ENCODE data around the gene CASZ1. TPM values are rescaled to one million over a fixed set of nuclear protein-coding genes. Genes with fewer than 3 reads are reported as not detected.

Gene CASZ1
- total RNA-seq, 3 donors from 2014 or later (not counting 1 experiment from before 2014, with no cell fraction given), result 55.9 to 83.0 (median 70.6) TPM

GRCh38 chr1:10669570-10669969 is 126.9 kb downstream of the CASZ1 start:
- Histone ChIP-seq H3K27me3 (ENCODE audit: control insufficient read depth, insufficient read depth, low read length) (no peaks in the 10 kb centered on the region), H3K9me3 (ENCODE audit: control insufficient read depth, insufficient read depth, low read length) (no peaks in the 10 kb centered on the region), H3K4me3 (ENCODE audit: low read length) (no peak overlapping the region), H3K27ac (ENCODE audit: low read length) (no peak overlapping the region), H3K36me3 (ENCODE audit: control insufficient read depth, insufficient read depth, low read length) (peaks cover 4% of the 10 kb centered on the region), H3K4me1 (ENCODE audit: control insufficient read depth, insufficient read depth, low read length) (peaks cover 8% of the 10 kb centered on the region)
- peaks cover 16 to 29% of the 10 kb centered on the region in 2 donors for H3K4me1 Mint-ChIP-seq
- H3K4me3 Mint-ChIP-seq, result no peak overlapping the region
- ATAC-seq, result no peak
- DNase-seq, result no peak
- intact Hi-C loops (cut with micrococcal nuclease), result no loop called here
- no peaks in the 10 kb centered on the region for H3K36me3 Mint-ChIP-seq
- no peak overlapping the region for H3K27ac Mint-ChIP-seq
- no peaks in the 10 kb centered on the region for H3K9me3 Mint-ChIP-seq
- 84% methylated on average over 12 of the region's 12 CpGs for WGBS (ENCODE audit: insufficient coverage)
- no peaks in the 10 kb centered on the region for H3K27me3 Mint-ChIP-seq (ENCODE audit: low read depth in 2 of 2)
- TF ChIP-seq, protein P1, sequence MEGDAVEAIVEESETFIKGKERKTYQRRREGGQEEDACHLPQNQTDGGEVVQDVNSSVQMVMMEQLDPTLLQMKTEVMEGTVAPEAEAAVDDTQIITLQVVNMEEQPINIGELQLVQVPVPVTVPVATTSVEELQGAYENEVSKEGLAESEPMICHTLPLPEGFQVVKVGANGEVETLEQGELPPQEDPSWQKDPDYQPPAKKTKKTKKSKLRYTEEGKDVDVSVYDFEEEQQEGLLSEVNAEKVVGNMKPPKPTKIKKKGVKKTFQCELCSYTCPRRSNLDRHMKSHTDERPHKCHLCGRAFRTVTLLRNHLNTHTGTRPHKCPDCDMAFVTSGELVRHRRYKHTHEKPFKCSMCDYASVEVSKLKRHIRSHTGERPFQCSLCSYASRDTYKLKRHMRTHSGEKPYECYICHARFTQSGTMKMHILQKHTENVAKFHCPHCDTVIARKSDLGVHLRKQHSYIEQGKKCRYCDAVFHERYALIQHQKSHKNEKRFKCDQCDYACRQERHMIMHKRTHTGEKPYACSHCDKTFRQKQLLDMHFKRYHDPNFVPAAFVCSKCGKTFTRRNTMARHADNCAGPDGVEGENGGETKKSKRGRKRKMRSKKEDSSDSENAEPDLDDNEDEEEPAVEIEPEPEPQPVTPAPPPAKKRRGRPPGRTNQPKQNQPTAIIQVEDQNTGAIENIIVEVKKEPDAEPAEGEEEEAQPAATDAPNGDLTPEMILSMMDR (IDR thresholded peaks at IDR 0.05), result no peak

DNA sequence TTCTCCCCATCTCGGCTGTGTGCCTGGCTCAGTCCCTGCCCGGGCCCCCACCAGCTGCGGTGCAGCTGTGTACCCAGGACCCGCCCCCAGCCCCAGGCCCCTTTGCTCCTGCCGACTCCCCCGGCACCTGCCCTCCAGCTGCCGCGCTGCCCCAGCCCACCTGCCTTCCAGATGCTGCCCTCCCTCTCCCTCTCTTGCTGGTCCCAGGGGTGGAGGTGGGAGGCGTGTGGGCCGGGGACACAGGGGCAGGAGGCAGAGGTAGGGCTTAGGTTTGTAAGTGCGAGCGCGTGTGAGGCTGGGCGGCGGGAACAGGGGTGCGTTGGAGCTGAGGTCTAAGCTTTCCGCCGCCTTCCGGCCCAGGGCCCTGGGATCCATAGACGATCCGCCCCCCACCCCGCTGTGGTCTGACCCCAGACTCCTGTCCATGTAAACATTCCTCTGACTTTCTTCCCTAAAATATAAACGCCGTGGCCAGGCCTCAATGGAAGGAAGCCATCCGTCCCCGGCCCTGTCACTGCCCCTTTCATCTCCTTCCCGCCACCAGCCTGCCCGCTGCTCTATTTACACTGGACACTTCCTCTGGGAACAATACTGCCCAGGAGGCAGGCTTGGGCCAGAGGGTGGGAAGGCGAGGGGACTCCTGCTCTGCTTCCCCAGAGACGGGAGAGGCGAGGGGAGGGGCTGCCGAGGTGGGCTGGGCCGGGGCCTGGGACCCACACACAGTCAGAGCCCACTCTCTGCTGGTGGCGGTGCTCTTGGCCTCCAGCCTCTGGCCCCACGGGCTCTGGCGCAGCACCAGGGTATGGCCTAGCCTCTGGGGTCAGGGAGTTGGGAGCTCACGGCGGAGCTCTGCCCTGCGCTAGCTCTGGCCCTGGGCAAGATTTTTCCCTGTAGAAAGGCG is 128.3 kb downstream of the CASZ1 start:
- H3K9me3 ChIP-seq (ENCODE audit: control insufficient read depth, insufficient read depth, low read length), result no peaks in the 10 kb centered on the region
- ATAC-seq, result no peak
- peaks cover 8% of the 10 kb centered on the region for H3K4me1 ChIP-seq (ENCODE audit: control insufficient read depth, insufficient read depth, low read length)
- H3K4me3 ChIP-seq (ENCODE audit: low read length), result no peak overlapping the region
- H3K27ac ChIP-seq (ENCODE audit: low read length), result no peak overlapping the region
- Mint-ChIP-seq H3K9me3 (no peaks in the 10 kb centered on the region), H3K27me3 (ENCODE audit: low read depth in 2 of 2) (no peaks in the 10 kb centered on the region), H3K36me3 (no peaks in the 10 kb centered on the region), H3K4me3 (peak overlapping the region; percentile 21), H3K4me1 (peaks cover 16 to 31% of the 10 kb centered on the region in 2 donors), H3K27ac (no peak overlapping the region)
- TF ChIP-seq, protein P1 (IDR thresholded peaks at IDR 0.05), result no peak
- no peaks in the 10 kb centered on the region for H3K27me3 ChIP-seq (ENCODE audit: control insufficient read depth, insufficient read depth, low read length)
- H3K36me3 ChIP-seq (ENCODE audit: control insufficient read depth, insufficient read depth, low read length), result peaks cover 9% of the 10 kb centered on the region
- 90% methylated on average over 40 of the region's 40 CpGs for WGBS (ENCODE audit: insufficient coverage)
- intact Hi-C loops (cut with micrococcal nuclease), result no loop called here
- DNase-seq, result no peak

DNA sequence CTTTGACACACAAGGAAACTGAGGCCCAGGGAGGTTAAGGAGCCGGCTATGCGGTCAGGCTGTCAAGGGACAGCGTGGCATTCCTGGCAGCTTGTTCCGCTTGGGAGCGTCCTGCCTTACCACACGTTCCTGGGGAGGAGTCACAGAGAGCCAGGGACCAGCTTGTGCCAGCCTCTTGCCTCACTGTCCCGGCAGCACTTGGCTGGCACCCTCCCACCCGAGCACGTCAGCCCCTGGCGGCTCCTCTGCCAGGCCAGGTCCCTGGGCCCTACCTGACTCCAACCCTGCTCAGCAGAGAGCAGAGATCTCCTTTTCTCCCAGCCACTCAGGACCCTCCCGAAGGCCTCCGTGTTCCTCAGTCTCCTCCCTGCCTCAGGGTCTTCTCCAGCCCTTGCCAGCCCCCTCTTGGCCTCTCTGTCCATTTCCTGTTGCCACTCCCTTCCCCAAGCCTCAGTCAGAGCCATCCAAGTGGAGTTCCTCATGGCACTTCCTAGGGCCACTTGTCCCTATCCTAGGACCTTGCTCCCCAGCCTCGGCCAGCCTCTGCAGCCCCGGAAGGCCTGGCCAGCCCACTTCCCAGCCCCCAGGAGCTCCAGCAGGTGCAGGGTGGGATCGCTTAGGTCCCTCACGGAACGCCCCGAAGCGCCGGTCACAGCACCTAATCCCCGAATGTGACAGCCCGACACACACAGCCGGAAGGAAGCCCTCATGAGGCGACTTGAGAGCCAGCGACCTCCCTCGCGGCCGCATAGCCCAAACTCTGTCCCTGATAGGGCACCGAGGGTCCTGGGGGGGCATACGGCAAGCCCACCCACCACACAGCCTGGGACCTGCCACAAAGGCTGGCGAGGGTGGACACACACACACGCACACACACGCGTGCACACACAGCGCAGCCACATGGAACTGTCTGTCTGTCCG is 130.3 kb downstream of the CASZ1 start:
- no peaks in the 10 kb centered on the region for H3K9me3 ChIP-seq (ENCODE audit: control insufficient read depth, insufficient read depth, low read length)
- H3K27ac ChIP-seq (ENCODE audit: low read length), result no peak overlapping the region
- H3K4me3 Mint-ChIP-seq, result no peak overlapping the region
- peaks cover 8 to 25% of the 10 kb centered on the region in 2 donors for H3K4me1 Mint-ChIP-seq
- H3K4me3 ChIP-seq (ENCODE audit: low read length), result no peak overlapping the region
- peaks cover under 1% of the 10 kb centered on the region for H3K4me1 ChIP-seq (ENCODE audit: control insufficient read depth, insufficient read depth, low read length)
- H3K36me3 ChIP-seq (ENCODE audit: control insufficient read depth, insufficient read depth, low read length), result peaks cover 9% of the 10 kb centered on the region
- intact Hi-C loops (cut with micrococcal nuclease), result no loop called here
- H3K27me3 ChIP-seq (ENCODE audit: control insufficient read depth, insufficient read depth, low read length), result no peaks in the 10 kb centered on the region
- no peak for ATAC-seq
- no peaks in the 10 kb centered on the region for H3K27me3 Mint-ChIP-seq (ENCODE audit: low read depth in 2 of 2)
- H3K36me3 Mint-ChIP-seq, result no peaks in the 10 kb centered on the region
- H3K27ac Mint-ChIP-seq, result peak overlapping the region in 1 of 2 donors; percentile 50
- 84% methylated on average over 36 of the region's 36 CpGs for WGBS (ENCODE audit: insufficient coverage)
- H3K9me3 Mint-ChIP-seq, result no peaks in the 10 kb centered on the region
- no peak for DNase-seq
- TF ChIP-seq, protein P1 (IDR thresholded peaks at IDR 0.05), result no peak
